Tibial artery (tissue), 4 donors: Measurements from ENCODE around the gene BAIAP2.
A peak's percentile ranks its signal among the peaks of the same experiment; 100 is the strongest.

Experiments
- DNase-seq, 2 donors: peaks; one replicate each; pipeline ENCODE4 v3.0.0-alpha.2; 2019
- H3K27ac ChIP-seq, 2 donors: fragments of 200-600 bp; sonication (generic) in 1 of 2; 1 replicate in 1 of 2; 2 replicates in 1 of 2; pipeline ENCODE4 v1.5.1; 2018 to 2019; ENCODE audit warnings: mild to moderate bottlenecking in 1 of 2
- H3K27me3 ChIP-seq, 2 donors: fragments of 200-600 bp; sonication (generic) in 1 of 2; one replicate each; pipeline versions ENCODE4 v1.5.1 to v1.6.0; 2016 to 2019
- H3K36me3 ChIP-seq, 3 donors: fragments of 200-600 bp; sonication (generic) in 2 of 3; one replicate each; pipeline ENCODE4 v1.5.1; 2016 to 2019; ENCODE audit warnings: mild to moderate bottlenecking in 2 of 3
- H3K4me1 ChIP-seq, 4 donors: fragments of 200-600 bp; sonication (generic) in 2 of 4; 1 replicate in 3 of 4; 2 replicates in 1 of 4; pipeline ENCODE4 v1.5.1; 2016 to 2019
- H3K4me3 ChIP-seq, 2 donors: fragments of 200-600 bp; sonication (generic) in 1 of 2; 1 replicate in 1 of 2; 2 replicates in 1 of 2; pipeline ENCODE4 v1.5.1; 2018 to 2019; ENCODE audit warnings: mild to moderate bottlenecking in 2 of 2
- H3K9me3 ChIP-seq, 3 donors: fragments of 200-600 bp; sonication (generic) in 1 of 3; one replicate each; pipeline ENCODE4 v1.5.1; 2016 to 2019
- intact Hi-C: fragments of 100-400 bp; cut with DNase I; formaldehyde crosslinking; loops from one replicate; pipeline ENCODE4 v1.15.0; 2023; ENCODE audit warnings: low total_unique reads
- TF ChIP-seq, protein P1 (sequence below), 2 experiments: fragments of 200-600 bp in 1 of 2; fragments of 450-650 bp in 1 of 2; IDR thresholded peaks; one replicate each; pipeline ENCODE4 v1.5.1; 2017 to 2019; ENCODE audit warnings: antibody characterized with exemption in 2 of 2, mild to moderate bottlenecking in 1 of 2, moderate library complexity in 1 of 2

BAIAP2 gene

DNA sequence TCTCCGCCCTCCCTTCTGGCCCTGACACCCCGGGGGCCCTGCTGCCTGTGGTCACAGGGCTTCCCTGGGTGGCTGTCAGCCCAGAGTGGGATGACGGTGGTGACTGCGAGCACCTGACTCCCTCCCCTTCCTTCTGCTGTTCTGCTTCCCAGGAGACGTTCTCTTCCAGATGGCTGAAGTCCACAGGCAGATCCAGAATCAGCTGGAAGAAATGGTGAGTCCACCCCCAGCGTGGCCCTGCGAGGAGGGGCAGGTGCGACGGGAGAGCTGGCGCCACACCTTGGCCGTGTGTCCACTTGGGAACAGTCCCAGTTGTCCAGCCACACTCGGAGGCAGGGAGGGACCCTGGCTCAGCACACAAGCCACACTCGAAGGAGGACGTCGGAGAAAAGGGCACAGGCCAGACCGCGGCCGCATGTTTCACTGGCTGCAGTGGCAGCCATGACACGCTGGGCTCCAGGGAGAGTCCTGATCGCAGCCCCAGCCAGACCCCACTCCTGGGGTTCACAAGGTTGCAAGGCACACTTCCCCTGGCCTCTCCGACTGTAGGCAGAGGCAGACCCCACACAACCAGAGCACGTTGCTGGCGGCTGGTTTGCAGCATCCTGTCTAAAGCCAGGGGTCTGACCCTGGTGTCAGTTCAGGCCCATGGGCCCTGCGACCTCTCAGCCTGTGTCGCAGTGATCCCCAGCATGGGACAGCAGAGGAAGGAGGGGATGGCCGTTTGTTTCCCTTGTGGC lies 49.9 kb downstream of the BAIAP2 start:
- peaks cover 0 to 6% of the 10 kb centered on the region in 2 donors for H3K27me3 ChIP-seq
- no peaks in the 10 kb centered on the region for H3K9me3 ChIP-seq
- H3K4me1 ChIP-seq: peaks cover 0 to 15% (median 0%) of the 10 kb centered on the region in 4 donors
- no peak overlapping the region for H3K4me3 ChIP-seq
- TF ChIP-seq, protein P1, sequence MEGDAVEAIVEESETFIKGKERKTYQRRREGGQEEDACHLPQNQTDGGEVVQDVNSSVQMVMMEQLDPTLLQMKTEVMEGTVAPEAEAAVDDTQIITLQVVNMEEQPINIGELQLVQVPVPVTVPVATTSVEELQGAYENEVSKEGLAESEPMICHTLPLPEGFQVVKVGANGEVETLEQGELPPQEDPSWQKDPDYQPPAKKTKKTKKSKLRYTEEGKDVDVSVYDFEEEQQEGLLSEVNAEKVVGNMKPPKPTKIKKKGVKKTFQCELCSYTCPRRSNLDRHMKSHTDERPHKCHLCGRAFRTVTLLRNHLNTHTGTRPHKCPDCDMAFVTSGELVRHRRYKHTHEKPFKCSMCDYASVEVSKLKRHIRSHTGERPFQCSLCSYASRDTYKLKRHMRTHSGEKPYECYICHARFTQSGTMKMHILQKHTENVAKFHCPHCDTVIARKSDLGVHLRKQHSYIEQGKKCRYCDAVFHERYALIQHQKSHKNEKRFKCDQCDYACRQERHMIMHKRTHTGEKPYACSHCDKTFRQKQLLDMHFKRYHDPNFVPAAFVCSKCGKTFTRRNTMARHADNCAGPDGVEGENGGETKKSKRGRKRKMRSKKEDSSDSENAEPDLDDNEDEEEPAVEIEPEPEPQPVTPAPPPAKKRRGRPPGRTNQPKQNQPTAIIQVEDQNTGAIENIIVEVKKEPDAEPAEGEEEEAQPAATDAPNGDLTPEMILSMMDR (IDR thresholded peaks at IDR 0.05): no peak
- DNase-seq: no peak
- intact Hi-C loops: no loop called here
- H3K27ac ChIP-seq: no peak overlapping the region
- H3K36me3 ChIP-seq: peaks cover 0 to 39% (median 0%) of the 10 kb centered on the region in 3 donors

DNA sequence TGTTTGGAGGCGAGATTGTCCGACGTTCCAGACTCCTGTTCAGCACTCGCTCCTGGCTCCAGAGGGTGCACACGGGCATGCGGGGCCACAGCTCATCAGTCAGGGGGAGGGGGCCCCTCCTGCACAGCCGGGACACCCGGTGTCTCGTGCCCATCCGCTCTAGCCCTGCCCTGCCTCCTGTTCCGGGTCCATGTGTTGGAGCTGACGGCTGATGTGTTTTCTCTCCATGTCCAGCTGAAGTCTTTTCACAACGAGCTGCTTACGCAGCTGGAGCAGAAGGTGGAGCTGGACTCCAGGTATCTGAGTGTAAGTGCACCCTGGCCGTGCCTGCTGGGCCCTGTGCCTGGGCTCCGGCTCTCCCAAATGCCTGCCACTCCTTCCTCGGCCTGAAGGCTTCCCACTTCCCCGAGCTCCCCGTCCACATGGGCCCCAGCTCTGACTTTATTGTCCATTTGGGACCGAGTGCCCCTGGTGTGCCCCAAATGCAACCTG lies 50.5 kb downstream of the BAIAP2 start:
- Histone ChIP-seq H3K27me3 (peaks cover 0 to 3% of the 10 kb centered on the region in 2 donors), H3K27ac (no peak overlapping the region), H3K9me3 (no peaks in the 10 kb centered on the region), H3K4me3 (no peak overlapping the region), H3K4me1 (peaks cover 0 to 15% (median 0%) of the 10 kb centered on the region in 4 donors), H3K36me3 (peaks cover 0 to 39% (median 0%) of the 10 kb centered on the region in 3 donors)
- TF ChIP-seq, protein P1 (IDR thresholded peaks at IDR 0.05): no peak
- intact Hi-C loops: no loop called here
- DNase-seq: no peak

DNA sequence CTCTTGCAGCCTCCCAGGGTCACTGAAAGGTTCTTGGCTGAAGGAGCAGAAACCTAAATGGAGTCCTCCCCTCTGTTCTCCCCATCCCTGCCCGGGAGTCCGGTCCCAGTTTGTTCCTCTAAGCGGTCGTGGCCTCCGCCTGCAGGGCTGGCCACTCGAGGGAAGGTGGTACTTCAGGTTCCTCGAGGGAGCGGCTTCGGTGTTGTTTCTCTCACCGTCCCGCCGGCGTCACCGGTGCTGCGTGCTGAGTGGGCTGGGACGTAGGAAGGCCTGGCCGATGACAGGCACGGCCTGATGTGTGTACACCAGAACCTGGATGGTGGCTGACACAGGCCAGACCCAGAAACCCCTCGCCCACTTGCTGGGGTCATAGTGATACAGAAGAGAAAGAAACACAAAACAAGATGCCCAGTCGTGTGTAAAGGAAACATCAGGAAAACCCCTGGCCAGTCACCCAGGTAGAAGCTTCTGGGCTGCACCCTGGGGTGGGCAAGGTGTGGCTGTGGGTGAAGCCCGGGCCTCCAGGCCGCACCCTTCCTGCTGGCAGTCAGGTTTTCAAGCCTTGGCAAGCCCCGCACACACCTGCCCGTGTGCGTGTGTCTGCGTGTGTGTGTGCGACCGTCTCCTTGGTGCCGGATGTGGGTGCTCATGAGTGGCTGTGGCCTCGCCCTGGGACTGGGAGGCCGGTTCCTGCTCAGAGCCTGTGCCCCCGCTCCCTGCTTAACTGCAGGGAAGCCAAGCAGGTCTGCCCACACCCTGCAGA lies 52.0 kb downstream of the BAIAP2 start:
- peaks cover 0 to 39% (median 0%) of the 10 kb centered on the region in 3 donors for H3K36me3 ChIP-seq
- no peak overlapping the region for H3K4me3 ChIP-seq
- H3K27ac ChIP-seq: no peak overlapping the region
- H3K4me1 ChIP-seq: peaks cover 0 to 10% (median 0%) of the 10 kb centered on the region in 4 donors
- no peaks in the 10 kb centered on the region for H3K27me3 ChIP-seq
- intact Hi-C loops: no loop called here
- no peaks in the 10 kb centered on the region for H3K9me3 ChIP-seq
- TF ChIP-seq, protein P1 (IDR thresholded peaks at IDR 0.05): no peak
- no peak for DNase-seq

DNA sequence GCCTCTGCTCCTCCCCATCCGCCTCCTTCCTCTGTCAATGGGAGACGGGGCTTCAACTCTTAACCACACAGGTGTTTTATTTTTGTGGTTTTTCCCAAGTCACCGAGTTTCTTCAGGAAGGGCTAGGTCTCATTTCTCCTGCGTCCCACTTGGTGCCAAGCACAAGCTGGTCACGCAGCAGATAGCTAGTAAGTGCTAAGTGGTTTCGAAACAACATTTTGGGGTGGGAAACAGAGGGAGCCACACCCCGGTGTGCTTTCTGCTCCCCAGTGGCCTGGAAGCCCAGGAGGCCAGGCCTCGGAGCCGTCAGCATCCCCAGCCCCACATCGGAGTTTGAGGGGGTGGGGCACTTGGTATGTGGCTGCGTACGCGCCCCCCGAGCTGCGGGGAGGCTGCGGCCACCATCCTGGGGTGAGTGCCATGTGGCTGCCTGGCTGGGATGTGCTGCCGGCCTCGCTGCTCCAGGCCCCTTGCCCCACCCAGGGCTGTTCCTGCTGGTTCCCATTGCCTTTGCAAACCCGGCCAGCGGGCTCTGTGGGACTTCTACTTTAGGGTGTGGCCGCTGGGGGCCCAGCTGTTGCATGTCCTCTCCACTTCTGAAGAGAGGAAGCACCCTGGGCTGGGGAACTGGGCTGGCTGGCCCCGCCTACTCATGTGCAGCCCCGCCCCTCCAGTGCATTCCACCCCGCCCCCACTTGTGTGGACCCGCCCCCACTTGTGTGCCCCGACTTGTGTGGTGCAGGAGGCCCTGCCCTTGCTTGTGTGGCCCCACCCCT lies 55.6 kb downstream of the BAIAP2 start:
- intact Hi-C loops: loop anchor here (5.0 kb wide), 1 partner anchor 53 kb away; the partner anchor contains the start of gene BAIAP2
- peak; percentile 74 to 79 for DNase-seq
- Histone ChIP-seq H3K9me3 (no peaks in the 10 kb centered on the region), H3K27ac (no peak overlapping the region), H3K27me3 (no peaks in the 10 kb centered on the region), H3K4me3 (no peak overlapping the region), H3K4me1 (peaks cover 0 to 14% (median 12%) of the 10 kb centered on the region in 4 donors), H3K36me3 (peaks cover 0 to 30% (median 0%) of the 10 kb centered on the region in 3 donors)
- TF ChIP-seq, protein P1 (IDR thresholded peaks at IDR 0.05): no peak

DNA sequence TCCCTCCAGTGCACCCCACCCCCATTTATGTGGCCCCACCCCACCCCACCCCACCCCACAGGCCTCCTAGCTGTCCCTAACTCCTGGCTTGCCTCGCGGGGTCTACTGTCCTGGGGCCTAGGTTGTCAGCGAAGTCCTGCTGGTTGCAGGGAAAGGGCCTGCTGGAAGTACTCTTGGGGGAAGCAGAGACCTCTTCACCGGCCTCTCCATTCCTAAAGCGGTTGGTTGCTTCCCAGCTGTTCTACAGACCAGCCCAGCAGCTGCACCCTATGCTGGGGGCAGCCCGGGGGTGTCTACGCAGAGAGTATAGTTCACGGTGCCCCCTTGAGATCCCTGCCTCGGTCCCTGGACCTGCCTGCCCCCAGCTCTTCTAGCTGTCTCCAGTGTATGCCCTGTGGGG lies 56.2 kb downstream of the BAIAP2 start:
- intact Hi-C loops: loop anchor here (5.0 kb wide), 1 partner anchor 54 kb away; the partner anchor contains the start of gene BAIAP2
- TF ChIP-seq, protein P1 (IDR thresholded peaks at IDR 0.05): no peak

More for the DNA sequence above, 56.2 kb downstream of the BAIAP2 start:
- Histone ChIP-seq H3K4me3 (no peak overlapping the region), H3K27ac (no peak overlapping the region), H3K9me3 (no peaks in the 10 kb centered on the region), H3K36me3 (peaks cover 0 to 26% (median 0%) of the 10 kb centered on the region in 3 donors), H3K4me1 (peaks cover 0 to 17% (median 15%) of the 10 kb centered on the region in 4 donors), H3K27me3 (no peaks in the 10 kb centered on the region)
- no peak for DNase-seq
